Natural killer cell treated with Interleukin-12 subunit alpha and Interleukin-12 subunit beta and Interleukin-15 and Interleukin-18, amount 100 ng/mL, for 72 hours (primary cell): ENCODE measurements around the gene SETMAR. TPM values are rescaled to one million over a fixed set of nuclear protein-coding genes. Genes with fewer than 3 reads are reported as not detected.
"Not testable (repeated sequence)": the region's sequence is repeated elsewhere in the genome, so short reads cannot be mapped to it uniquely, and the experiment has no call there.

Experiments
- ATAC-seq, 2 donors: fragments of 150-1000 bp; cut with Tn5 transposase in 1 of 2; sonication (Bioruptor Pico), chemical (Tn5 transposase) in 1 of 2; 2 replicates each; pipeline ENCODE4 v1.10.0; 2021
- DNase-seq: peaks from one replicate; pipeline ENCODE4 v3.0.0; 2022; ENCODE audit warnings: low spot score
- H3K27ac Mint-ChIP-seq, 2 donors: 1 replicate in 1 of 2; 2 replicates in 1 of 2; pipeline ENCODE4 v1.8.0; 2022; ENCODE audit warnings: mixed read lengths in 2 of 2, mild to moderate bottlenecking in 1 of 2, moderate library complexity in 1 of 2
- H3K27me3 Mint-ChIP-seq, 2 donors: 1 replicate in 1 of 2; 2 replicates in 1 of 2; pipeline ENCODE4 v1.8.0; 2022; ENCODE audit warnings: mixed read lengths in 2 of 2
- H3K36me3 Mint-ChIP-seq: one replicate; pipeline ENCODE4 v1.8.0; 2022; ENCODE audit warnings: mixed read lengths
- H3K4me1 Mint-ChIP-seq, 2 donors: 1 replicate in 1 of 2; 2 replicates in 1 of 2; pipeline ENCODE4 v1.8.0; 2022; ENCODE audit warnings: low read depth in 2 of 2, mixed read lengths in 2 of 2, mild to moderate bottlenecking in 1 of 2
- H3K4me3 Mint-ChIP-seq: one replicate; pipeline ENCODE4 v1.8.0; 2022; ENCODE audit warnings: mixed read lengths
- H3K9me3 Mint-ChIP-seq: 2 replicates; pipeline ENCODE4 v1.8.0; 2022; ENCODE audit warnings: mixed read lengths
- total RNA-seq, 2 donors: library from RNA; stranded (reverse); gene quantifications; one replicate each; pipeline ENCODE4 v1.2.3, GENCODE V29; 2022

SETMAR gene
- total RNA-seq = 10 to 100 TPM; 12.3 to 17.2 TPM

DNA sequence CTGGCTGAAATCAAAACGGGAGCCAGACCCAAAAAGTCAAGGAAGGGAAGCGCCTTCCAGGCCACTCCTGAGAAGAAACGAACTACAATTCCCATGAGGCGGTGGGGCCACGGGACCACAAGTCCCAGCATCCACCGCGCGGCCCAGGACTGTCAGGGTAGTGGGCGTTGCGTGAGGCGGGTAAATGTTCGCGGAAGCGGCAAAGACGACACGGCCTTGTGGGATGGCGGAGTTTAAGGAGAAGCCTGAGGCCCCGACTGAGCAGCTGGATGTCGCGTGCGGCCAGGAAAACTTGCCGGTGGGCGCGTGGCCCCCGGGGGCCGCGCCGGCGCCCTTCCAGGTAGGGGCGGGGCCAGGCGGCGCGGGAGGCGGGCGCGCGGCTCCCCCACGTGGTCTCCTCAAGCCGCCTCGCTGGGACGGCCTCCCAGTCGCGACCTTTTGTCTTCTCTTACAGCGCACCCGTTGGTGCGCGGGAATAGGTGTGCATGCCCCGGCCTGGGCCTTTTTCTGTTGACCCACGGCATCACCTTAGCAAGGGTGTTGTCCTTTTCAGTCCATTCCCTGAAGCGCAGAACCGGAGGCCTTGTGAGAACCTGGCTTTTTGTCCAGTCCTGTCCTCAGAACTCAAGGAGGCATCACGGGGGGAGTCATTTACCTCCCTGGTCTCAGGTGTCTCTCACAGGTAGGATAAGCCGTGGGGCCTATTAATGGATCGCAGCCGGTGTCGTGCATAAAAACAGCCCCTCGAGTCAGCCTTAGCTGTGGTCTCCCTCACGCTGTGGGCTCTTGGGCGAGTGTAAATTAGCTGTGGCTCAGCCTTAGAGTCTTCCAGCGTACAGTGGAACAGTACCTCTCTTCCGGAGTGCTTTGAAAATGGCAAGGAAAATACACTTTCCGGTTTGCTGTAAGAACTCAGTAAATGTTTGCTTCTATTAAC, at the start of gene SETMAR:
SETMAR (plus strand) TSS at position 183 of the 937 bp plus-strand sequence; CDS start at position 185, 2 bp downstream.
- no peaks in the 10 kb centered on the region for H3K9me3 Mint-ChIP-seq
- H3K4me3 Mint-ChIP-seq = peak within 1 kb of the TSS; percentile 91
- peak; percentile 86 for DNase-seq
- peak; percentile 98 for ATAC-seq
- no peaks in the 10 kb centered on the region for H3K36me3 Mint-ChIP-seq
- no peaks in the 10 kb centered on the region for H3K27me3 Mint-ChIP-seq
- peak within 1 kb of the TSS; percentile 82 to 90 for H3K27ac Mint-ChIP-seq
- H3K4me1 Mint-ChIP-seq = peaks cover 12 to 13% of the 10 kb centered on the region in 2 donors

DNA sequence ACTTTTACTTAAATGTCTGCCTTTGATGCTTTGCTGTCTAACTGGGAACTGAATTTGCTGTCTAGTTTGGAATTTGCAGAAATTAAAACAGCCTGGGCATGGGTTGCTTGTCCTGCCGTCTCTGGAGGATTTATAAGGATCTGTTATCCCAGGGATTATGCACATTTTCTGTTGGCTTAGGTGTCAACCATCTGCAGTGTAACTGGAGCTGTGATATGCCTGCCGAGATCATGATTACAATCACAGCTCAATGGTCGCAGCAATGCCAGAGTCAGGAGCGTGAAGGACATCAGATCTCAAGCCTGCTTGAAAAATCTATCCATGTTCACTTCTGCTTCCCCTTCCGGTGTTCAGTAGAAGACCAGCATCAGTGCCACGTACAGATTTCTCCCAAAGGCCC, 41.8 kb upstream of the SETMAR start:
- ATAC-seq = no peak
- H3K4me1 Mint-ChIP-seq = no peaks in the 10 kb centered on the region
- H3K27me3 Mint-ChIP-seq = no peaks in the 10 kb centered on the region
- H3K27ac Mint-ChIP-seq = no peak overlapping the region
- no peak for DNase-seq
- H3K9me3 Mint-ChIP-seq = no peaks in the 10 kb centered on the region
- H3K4me3 Mint-ChIP-seq = no peak overlapping the region
- no peaks in the 10 kb centered on the region for H3K36me3 Mint-ChIP-seq

DNA sequence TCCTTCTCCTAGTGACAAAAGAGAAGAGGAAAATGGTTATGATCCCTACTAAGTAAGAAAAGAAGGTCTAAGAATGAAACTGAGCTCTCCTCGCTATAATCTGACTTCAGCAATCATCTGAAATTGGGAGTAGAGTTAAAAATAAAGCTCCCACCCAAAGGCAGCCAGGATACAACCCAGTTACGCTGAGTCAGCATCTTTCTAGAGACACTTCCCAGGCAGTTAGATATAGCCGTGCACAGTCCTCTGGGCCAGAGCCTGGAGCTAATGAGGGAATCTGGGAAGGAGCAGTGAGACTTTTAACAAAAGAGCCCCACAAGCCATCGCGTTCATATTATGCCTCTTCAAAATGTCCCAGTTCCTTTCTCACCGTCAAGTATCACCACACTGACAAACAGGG, 39.1 kb upstream of the SETMAR start:
- no peak for DNase-seq
- Mint-ChIP-seq H3K9me3 (no peaks in the 10 kb centered on the region), H3K4me3 (no peak overlapping the region), H3K36me3 (no peaks in the 10 kb centered on the region), H3K27ac (no peak overlapping the region), H3K27me3 (no peaks in the 10 kb centered on the region), H3K4me1 (no peaks in the 10 kb centered on the region)
- ATAC-seq = no peak

DNA sequence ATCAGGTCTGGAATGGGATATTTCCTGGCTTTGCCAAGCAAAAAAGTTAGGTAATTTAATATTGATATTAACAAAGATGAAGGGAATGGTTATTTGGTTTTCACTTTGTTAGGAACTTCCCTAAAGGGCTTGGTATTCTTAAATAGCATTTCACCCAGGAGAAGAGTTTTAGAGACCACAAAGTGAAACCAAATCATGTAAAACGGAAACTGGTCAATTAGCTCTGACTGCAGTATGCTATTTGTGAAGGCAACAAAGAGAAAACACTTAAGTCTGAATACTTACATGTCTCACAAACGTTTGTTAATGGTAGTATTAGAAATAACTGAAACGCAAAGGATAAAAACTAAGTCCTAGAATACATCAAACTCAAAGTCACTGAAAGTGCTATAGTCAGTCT, 32.4 kb upstream of the SETMAR start:
- peak overlapping the region; percentile 5 to 15 for H3K27ac Mint-ChIP-seq
- peaks cover 8 to 12% of the 10 kb centered on the region in 2 donors for H3K4me1 Mint-ChIP-seq
- ATAC-seq = no peak
- no peaks in the 10 kb centered on the region for H3K27me3 Mint-ChIP-seq
- H3K36me3 Mint-ChIP-seq = no peaks in the 10 kb centered on the region
- no peaks in the 10 kb centered on the region for H3K9me3 Mint-ChIP-seq
- no peak for DNase-seq
- H3K4me3 Mint-ChIP-seq = peak overlapping the region; percentile 1

DNA sequence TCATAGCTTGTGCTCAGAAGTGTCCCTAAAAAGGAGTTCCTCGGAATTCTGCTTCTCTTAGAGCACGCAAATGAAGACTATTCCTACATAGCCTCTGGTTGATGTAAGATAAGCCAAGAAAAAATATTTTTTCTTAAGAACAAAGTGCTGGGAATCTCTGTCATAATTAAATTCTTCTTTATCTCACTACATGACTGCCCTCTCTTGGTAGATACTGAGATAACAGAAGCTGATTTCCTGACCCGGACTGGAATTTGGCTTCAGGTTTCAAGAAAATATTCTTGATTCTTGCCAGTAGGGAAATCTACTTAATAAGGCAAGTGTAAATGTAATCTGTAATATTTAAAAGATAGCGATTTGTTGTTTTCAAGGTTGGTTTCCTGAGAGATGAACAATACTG, 31.3 kb upstream of the SETMAR start:
- H3K27me3 Mint-ChIP-seq = no peaks in the 10 kb centered on the region
- no peaks in the 10 kb centered on the region for H3K9me3 Mint-ChIP-seq
- no peak overlapping the region for H3K4me3 Mint-ChIP-seq
- DNase-seq (no peak), ATAC-seq (no peak)
- H3K36me3 Mint-ChIP-seq = no peaks in the 10 kb centered on the region
- H3K4me1 Mint-ChIP-seq = peaks cover 8 to 12% of the 10 kb centered on the region in 2 donors
- no peak overlapping the region for H3K27ac Mint-ChIP-seq

DNA sequence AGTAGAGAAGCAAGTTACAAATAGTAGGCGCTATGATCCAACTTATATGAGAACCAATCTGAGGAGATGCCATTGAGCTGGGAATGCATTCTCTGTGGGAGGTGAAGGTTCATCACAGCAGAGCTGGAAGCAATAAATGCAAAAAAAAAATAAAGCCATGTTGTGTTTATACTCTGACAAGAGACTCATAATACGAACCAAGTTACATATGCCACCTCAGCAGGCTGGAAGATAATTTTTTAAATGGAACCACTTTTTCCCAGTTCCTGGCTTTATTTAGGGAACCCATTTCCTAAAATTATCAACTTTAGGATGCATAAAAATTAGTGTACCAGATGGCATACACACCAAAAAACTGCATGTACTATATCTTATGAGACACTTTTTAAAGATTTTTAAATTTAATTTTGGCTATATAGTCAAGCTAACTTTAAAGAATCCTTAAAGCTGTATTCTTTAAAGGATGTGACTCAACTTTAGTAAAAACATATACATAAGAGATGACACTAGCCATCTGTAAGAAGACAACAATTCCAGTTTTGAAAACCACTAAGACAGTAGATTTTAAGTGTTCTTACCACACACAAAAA, 23.6 kb upstream of the SETMAR start:
- DNase-seq = no peak
- peaks cover 6 to 7% of the 10 kb centered on the region in 2 donors for H3K27me3 Mint-ChIP-seq
- H3K4me1 Mint-ChIP-seq = no peaks in the 10 kb centered on the region
- no peak overlapping the region for H3K27ac Mint-ChIP-seq
- H3K36me3 Mint-ChIP-seq = no peaks in the 10 kb centered on the region
- no peak overlapping the region for H3K4me3 Mint-ChIP-seq
- no peaks in the 10 kb centered on the region for H3K9me3 Mint-ChIP-seq
- no peak for ATAC-seq

DNA sequence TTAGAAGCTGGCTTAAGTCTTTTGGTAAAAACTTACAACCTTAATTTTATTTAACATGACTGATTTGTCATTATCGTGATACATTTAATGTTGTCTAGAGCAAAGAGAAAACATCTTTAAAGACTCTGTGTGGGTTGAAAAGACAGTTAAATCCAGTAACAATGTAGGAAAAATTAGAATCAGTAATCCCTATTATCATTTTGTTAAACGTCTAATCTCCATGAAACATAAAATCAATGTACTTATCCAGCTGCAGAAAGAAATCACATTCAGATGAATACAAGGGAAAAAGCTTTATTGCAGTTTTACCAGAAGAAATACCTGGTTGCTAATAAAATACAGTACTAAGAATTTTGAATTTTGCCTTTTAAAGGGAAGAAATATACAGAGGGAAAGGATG, 21.2 kb upstream of the SETMAR start:
- peaks cover 6 to 7% of the 10 kb centered on the region in 2 donors for H3K27me3 Mint-ChIP-seq
- no peak overlapping the region for H3K27ac Mint-ChIP-seq
- no peak overlapping the region for H3K4me3 Mint-ChIP-seq
- no peaks in the 10 kb centered on the region for H3K9me3 Mint-ChIP-seq
- ATAC-seq (no peak), DNase-seq (no peak)
- H3K36me3 Mint-ChIP-seq = no peaks in the 10 kb centered on the region
- no peaks in the 10 kb centered on the region for H3K4me1 Mint-ChIP-seq

DNA sequence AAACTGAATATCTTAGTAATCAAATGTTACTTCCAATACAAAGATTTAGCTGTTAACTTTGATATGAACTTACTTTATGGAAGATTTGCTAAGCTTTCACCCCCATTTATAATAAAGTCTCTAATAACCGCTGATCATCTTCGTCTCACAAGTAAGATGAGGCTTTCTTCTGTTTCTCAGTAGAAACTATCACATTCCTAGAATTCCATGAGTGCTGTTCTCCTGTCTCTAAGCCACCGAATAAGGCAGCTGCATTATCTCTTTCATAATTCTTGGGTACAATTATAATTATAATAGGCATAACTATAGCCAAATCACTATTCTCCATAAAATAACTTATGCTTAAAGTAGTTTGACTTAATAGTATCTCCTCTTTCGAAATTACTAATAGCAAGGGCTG, 18.3 kb upstream of the SETMAR start:
- no peaks in the 10 kb centered on the region for H3K9me3 Mint-ChIP-seq
- DNase-seq (no peak), ATAC-seq (no peak)
- H3K36me3 Mint-ChIP-seq = no peaks in the 10 kb centered on the region
- no peak overlapping the region for H3K4me3 Mint-ChIP-seq
- H3K4me1 Mint-ChIP-seq = no peaks in the 10 kb centered on the region
- H3K27me3 Mint-ChIP-seq = peaks cover 6 to 13% of the 10 kb centered on the region in 2 donors
- H3K27ac Mint-ChIP-seq = no peak overlapping the region

DNA sequence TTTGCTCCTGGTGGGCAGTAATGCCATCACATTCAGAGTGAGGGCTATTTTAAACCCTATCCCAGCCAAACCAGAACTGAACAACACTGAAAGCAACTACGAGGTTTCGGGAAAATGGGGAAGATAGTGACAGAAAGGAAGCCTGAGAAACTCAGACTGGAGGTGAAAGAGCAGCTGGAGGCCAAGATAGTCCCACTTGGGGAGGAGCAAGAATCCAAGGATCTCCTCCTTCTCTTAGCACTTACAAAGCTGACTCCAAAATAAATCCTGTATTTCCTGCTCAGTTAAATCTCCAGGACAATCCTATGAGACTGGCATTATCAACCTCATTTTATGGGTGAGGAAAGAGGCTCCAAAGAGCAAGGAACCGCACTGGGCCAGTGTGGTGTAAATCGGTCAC, 14.1 kb upstream of the SETMAR start:
- no peak for ATAC-seq
- Mint-ChIP-seq H3K4me3 (no peak overlapping the region), H3K27ac (no peak overlapping the region)

DNA sequence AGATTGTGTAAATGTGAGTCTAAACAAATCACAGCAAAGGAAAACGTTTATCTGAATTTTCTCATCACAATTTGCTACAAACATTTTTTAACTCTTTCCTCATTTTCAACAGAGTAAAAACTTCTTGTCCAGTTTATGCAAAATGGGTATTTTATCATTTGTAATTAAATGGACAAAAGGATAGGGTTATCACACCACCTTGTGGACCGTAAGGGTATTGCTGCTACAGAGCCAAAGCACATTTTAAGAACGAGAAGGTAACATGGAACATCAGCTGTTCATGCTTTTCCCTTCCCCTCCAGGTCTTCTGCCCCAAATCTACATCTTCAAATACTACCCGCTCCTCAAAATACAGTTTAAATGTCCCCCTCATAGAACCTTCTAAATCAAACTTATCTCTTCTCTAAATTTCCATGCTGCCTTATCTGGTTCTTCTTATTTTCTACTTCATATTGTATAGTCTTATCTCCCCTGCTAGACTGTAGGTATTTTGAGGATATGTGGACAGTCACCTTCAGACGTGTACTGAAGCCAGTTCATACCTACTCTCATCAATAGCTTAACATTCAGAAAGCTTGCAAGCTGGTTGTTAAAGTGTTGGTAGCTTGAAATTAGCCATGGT, 12.8 kb upstream of the SETMAR start:
- peak in 1 of 2 donors; percentile 58 for ATAC-seq

More for the DNA sequence above, 14.1 kb upstream of the SETMAR start:
- H3K36me3 Mint-ChIP-seq = no peaks in the 10 kb centered on the region
- no peak for DNase-seq
- H3K4me1 Mint-ChIP-seq = peaks cover 6 to 12% of the 10 kb centered on the region in 2 donors
- peaks cover 0 to 6% of the 10 kb centered on the region in 2 donors for H3K27me3 Mint-ChIP-seq
- no peaks in the 10 kb centered on the region for H3K9me3 Mint-ChIP-seq

DNA sequence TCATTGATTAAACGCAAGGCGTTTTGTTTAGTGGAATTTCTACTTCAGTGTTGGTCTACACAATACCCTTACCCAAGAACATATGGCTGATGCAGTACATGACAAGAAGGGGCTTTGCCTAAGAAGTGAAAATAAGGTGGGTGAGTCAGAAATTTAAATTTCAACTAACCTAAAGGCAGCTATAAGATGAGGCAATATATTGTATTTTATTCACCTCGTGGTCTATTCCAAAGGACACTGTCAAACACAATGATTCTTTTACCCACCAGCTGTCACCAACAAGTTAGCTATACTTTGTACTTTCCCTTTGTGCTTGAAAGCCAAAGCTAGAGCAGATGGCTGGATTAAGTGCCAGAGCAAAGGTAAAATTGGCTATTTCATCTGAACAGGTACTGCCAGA, 10.9 kb upstream of the SETMAR start:
- Mint-ChIP-seq H3K4me3 (no peak overlapping the region), H3K36me3 (no peaks in the 10 kb centered on the region), H3K4me1 (peaks cover 6 to 12% of the 10 kb centered on the region in 2 donors), H3K9me3 (no peaks in the 10 kb centered on the region), H3K27me3 (peaks cover 0 to 6% of the 10 kb centered on the region in 2 donors), H3K27ac (peak overlapping the region in 1 of 2 donors; percentile 45)
- DNase-seq (no peak), ATAC-seq (no peak)

More for the DNA sequence above, 12.8 kb upstream of the SETMAR start:
- no peak for DNase-seq
- H3K4me1 Mint-ChIP-seq = peaks cover 6 to 12% of the 10 kb centered on the region in 2 donors
- H3K9me3 Mint-ChIP-seq = no peaks in the 10 kb centered on the region
- H3K36me3 Mint-ChIP-seq = no peaks in the 10 kb centered on the region
- no peak overlapping the region for H3K4me3 Mint-ChIP-seq
- H3K27me3 Mint-ChIP-seq = peaks cover 0 to 6% of the 10 kb centered on the region in 2 donors
- no peak overlapping the region for H3K27ac Mint-ChIP-seq

DNA sequence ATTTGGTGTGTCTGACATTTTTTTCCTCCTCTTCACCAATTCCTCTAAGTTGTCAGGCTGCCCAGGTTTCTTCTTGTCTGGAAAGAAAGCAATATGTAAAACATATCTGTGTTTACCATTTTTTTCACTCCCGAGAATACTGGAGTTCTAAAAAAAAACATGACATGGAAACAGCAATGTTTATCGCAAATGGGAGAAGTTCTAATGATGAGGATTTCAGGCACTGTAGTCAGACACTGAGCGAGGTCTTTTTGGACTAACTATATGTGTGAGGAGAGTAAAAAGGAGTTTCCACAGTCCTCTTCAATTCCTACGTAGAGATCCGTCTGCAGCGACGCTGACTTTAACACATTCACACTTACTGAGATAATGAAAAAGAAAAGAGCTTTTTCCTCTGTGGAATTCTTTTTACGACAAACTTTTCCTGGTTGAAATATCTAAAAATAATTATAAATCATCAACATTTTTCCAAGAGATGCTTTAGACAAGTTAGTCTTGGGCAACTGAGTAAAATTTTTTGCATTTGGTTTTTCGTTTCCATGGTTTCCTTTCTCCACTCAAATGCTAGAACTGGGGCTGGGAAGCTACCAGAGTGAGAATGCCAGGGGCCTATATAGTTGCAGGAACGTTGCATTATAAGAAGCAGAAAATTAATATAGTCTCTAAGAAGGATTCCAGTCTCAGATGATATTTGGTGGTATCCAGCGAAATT, 8.4 kb upstream of the SETMAR start:
- DNase-seq (no peak), ATAC-seq (no peak)
- Mint-ChIP-seq H3K27ac (no peak overlapping the region), H3K27me3 (peaks cover 0 to under 1% of the 10 kb centered on the region in 2 donors), H3K36me3 (no peaks in the 10 kb centered on the region), H3K9me3 (no peaks in the 10 kb centered on the region), H3K4me1 (peaks cover 6 to 12% of the 10 kb centered on the region in 2 donors), H3K4me3 (no peak overlapping the region)

DNA sequence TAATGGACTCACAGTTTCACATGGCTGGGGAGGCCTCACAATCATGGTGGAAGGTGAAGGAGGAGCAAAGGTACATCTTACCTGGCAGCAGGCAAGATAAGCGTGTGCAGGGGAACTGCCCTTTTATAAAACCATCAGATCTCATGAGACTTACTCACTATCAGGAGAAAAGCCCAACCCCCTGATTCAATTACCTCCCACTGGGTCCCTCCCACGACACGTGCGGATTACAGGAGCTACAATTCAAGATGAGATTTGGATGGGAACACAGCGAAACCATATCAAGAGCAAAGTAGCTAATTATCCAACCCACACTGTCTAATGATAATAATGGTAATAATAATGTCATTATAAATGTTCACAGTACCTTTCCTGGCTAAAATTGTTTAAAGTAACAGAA, 6.7 kb upstream of the SETMAR start:
- H3K4me3 Mint-ChIP-seq, H3K27ac Mint-ChIP-seq, DNase-seq, ATAC-seq, H3K4me1 Mint-ChIP-seq, H3K36me3 Mint-ChIP-seq, H3K27me3 Mint-ChIP-seq, H3K9me3 Mint-ChIP-seq: not testable (repeated sequence)
